HG02798 (cell line): ENCODE data around the gene NRROS.
A peak's percentile ranks its signal among the peaks of the same experiment; 100 is the strongest.
"Not testable (repeated sequence)": the region's sequence is repeated elsewhere in the genome, so short reads cannot be mapped to it uniquely, and the experiment has no call there.

ENCODE experiments used
- ATAC-seq: cut with Tn5 transposase; IDR thresholded peaks from one replicate; pipeline ENCODE4 v1.9.1; 2021; ENCODE audit warnings: mild to moderate bottlenecking; ENCODE audit not compliant: unreplicated experiment, poor library complexity

NRROS gene

GRCh38 chr3:196639483-196640296 is at the start of gene NRROS:
NRROS (plus strand) TSS chr3:196639694; CDS start chr3:196654540, 14,846 bp downstream.
- peak; percentile 35 for ATAC-seq

GRCh38 chr3:196590279-196590678 is 49.2 kb upstream of the NRROS start:
- no peak for ATAC-seq

DNA sequence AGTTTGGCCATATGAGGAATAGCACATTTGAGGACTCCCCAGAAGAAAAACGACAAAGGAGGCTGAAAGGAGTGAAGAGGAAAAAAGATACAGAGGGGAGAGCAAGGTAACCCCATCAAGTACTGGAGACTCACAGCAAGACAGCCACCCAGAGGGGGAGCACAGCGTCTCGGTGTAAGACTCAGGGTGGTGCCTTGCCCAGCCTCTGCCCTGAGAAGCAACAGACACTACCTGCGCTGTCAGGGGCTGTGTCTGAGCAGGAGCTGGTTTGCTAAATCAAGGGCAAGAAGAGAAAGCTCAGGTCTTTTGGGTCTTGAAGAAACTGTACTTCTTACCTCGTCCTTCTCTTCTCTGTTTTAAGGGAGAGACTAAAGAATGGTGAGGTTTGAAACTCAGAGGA is 43.1 kb upstream of the NRROS start:
- no peak for ATAC-seq

GRCh38 chr3:196597971-196598733 is 41.3 kb upstream of the NRROS start:
- not testable (repeated sequence) for ATAC-seq

DNA sequence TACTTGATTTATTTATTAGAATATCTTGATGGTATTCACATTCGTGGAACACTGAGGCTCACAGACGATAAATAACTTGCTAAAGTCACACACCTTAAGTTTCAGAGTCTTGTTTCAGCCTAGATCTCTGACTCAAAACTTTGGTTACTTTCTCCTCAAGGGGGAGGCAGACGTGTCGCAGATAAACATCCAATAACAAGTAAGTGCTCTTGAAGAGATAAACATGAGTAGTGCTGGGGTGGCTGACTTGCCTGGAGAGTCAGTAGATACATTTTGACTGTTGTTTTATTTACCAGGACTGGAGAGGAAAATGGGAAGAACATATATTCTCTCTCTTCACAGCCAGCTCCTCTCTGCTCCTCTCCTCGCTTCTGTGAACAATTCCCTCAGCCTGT is 39.8 kb upstream of the NRROS start:
- no peak for ATAC-seq

GRCh38 chr3:196600359-196600758 is 39.1 kb upstream of the NRROS start:
- ATAC-seq = no peak

DNA sequence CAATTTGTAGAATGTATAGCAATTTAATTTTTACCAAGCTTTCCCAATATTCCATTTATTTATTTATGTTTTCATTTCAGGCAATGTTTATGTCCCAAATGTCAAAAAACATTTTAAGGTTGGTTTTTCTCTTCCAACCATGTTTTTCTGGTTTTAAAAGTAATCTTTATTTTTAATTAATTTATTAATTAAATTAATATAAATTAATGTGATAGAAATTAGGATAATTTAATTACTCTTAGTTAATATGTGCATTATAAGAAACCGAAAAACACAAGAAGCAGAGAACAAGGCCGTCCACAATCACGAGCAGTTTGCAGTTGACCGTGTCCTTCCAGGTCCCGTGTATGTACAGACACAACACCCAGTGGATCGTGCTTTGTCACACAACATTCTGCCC is 36.8 kb upstream of the NRROS start:
- ATAC-seq = no peak

DNA sequence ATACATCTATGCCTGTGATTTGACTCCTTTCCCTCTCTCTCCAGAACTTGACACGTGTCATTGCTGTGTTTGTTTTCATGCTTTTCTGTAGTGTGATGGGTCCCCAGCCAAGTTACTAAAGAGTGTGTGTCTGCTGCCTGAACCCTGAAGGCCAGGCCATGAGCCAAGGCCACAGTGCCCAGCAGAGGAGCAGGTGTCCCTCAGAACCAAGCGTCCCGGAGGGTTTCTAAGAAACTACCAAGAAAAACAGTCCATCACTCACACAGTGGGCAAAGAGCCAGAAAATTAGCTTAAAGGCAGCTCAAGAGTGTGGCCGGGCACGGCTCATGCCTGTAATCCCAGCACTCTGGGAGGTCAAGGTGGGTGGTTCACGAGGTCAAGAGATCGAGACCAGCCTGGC is 35.8 kb upstream of the NRROS start:
- ATAC-seq = no peak

- ATAC-seq = no peak
Measured at GRCh38 chr3:196604548-196604947, 34.9 kb upstream of the NRROS start.

DNA sequence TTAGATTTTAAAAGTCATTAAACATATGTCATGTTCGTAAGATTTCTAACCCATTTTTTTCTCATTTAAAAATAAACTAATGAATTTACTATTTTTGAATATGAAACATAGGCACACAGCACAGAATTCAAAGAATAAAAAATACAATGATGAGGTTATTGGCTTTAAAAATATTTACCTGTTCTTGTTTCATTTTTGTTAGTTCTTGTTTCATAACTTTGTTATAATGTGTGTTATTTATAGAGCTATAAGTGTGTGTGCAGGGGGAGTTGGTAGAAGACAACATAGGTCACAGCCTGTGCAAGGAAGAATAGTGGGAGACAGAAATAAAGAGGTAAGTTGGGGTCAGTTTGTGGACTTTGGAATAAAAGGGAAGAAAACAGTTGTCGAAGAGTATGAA is 30.8 kb upstream of the NRROS start:
- no peak for ATAC-seq

- ATAC-seq = peak; percentile 87
Measured at GRCh38 chr3:196609343-196609775, 30.1 kb upstream of the NRROS start.

- ATAC-seq = no peak
Measured at GRCh38 chr3:196609805-196610515, 29.5 kb upstream of the NRROS start.

DNA sequence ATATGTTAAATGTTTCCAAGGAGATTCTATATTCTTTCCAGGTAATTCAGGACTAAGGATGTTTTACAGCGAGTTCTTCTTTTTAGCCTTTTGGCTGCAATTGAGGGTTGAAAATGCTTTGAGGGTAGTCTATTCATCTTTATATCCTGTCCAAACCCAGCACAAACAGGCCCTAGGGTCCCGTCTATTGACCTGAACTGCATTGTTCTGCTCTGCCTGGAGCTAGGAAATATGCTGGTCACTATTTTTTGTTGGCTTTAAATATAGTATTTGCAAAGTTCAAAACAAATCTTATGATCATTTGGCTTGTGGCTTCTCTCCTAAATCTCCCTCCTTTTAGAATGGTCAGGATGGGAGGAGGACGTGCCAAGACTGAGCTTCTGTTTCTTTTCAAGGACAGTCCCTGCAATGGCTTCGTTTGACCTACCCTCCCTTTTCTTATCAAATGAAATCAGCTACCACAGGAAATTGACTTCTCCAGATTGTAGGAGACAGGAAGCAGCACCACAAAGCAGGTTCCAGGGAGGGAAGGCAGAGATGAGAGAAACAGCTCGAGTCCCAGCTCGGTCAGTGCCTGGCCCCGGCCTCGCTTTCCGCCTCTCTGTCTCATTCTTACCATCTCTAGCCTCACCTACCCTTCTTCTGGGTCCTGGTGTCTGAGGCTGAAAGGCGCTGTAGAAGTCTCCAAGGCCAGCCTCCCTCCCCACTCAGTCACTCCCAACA is 27.6 kb upstream of the NRROS start:
- ATAC-seq = no peak

DNA sequence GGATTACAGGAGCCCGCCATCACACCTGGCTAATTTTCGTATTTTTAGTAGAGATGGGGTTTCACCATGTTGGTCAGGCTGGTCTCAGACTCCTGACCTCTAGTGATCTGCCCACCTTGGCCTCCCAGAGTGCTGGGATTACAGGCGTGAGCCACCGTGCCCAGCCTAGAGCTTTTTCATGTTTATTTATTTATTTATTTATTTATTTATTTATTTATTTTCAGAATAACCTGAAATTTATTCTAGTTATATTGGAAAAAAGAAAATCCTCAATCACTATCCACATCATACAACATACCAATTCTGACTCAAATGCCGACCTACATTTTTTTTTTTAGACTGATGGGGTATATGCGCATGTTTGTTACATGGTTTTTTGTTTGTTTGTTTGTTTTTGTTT is 24.3 kb upstream of the NRROS start:
- not testable (repeated sequence) for ATAC-seq

DNA sequence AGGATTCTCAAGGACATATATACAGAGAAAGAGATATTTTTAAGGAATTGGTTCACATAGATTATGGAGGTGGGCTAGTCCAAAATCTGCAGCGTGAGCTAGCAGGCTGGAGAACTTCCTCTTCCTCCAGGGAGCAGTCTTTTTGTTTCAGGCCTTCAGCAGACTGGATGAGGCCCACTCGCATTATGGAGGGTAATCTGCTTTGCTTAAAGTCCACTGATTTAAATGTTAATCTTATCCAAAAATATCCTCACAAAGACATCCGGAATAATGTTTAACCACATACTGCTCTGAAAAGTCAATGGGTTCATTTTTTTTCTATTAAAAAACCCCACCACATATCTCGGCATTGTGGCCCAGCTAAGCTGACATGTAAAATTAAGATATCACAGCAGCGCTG is 22.2 kb upstream of the NRROS start:
- ATAC-seq = no peak

GRCh38 chr3:196619223-196619622 is 20.3 kb upstream of the NRROS start:
- ATAC-seq = no peak

DNA sequence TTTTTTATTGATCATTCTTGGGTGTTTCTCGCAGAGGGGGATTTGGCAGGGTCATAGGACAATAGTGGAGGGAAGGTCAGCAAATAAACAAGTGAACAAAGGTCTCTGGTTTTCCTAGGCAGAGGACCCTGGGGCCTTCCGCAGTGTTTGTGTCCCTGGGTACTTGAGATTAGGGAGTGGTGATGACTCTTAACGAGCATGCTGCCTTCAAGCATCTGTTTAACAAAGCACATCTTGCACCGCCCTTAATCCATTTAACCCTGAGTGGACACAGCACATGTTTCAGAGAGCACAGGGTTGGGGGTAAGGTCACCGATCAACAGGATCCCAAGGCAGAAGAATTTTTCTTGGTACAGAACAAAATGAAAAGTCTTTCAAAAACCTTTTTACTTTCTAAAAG is 19.9 kb upstream of the NRROS start:
- not testable (repeated sequence) for ATAC-seq

- peak; percentile 54 for ATAC-seq
Measured at GRCh38 chr3:196620161-196620604, 19.3 kb upstream of the NRROS start.

DNA sequence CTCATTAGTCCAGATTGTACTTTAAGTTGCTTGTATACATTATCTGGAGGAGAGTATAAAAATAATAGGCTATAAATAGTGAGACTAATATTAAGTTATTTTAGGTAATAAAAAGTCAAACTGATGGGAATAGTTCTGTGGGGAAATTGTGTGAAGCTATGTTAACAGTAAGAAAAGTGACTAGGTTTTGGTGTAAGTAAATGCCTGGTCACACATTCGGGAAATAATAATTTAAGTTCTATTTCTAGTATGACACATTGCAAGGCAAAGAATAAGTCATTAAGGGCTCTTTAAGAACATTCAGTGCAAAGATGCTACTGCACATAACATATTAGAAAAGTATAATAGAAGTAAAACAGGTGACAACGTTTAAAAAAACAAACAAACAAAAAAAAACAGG is 18.8 kb upstream of the NRROS start:
- no peak for ATAC-seq

DNA sequence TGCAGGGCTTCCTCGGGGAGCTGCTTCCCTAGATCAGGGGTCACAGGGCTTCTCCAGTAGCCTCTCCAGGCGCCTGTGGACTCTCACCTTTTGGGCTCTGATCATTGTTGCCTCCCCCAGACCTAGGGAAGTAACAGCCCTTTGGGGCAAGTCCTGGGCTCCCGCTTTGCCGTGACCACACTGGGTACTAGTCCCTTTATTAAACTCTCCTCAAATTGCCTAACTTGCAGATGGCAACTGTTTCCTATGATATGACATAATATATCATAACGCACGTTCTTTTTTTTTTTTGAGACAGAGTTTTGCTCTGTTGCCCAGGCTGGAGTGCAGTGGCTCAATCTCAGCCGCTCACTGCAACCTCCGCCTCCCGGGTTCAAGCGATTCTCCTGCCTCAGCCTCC is 17.9 kb upstream of the NRROS start:
- ATAC-seq = no peak
